GM23248 (cell line): ENCODE measurements around the gene DLG2.

ENCODE experiments used
- EZH2 ChIP-seq: fragments of 200-600 bp; sonication (generic); IDR thresholded peaks from 2 replicates; pipeline ENCODE4 v1.6.1; 2018; ENCODE audit warnings: antibody characterized with exemption, mild to moderate bottlenecking; ENCODE audit not compliant: insufficient read depth, poor library complexity, severe bottlenecking
- EZH2phosphoT487 ChIP-seq: fragments of 200-600 bp; sonication (generic); IDR thresholded peaks from 2 replicates; pipeline ENCODE4 v1.6.1; 2018; ENCODE audit warnings: antibody characterized with exemption, moderate library complexity, mild to moderate bottlenecking, low read depth; ENCODE audit not compliant: insufficient read depth

DNA sequence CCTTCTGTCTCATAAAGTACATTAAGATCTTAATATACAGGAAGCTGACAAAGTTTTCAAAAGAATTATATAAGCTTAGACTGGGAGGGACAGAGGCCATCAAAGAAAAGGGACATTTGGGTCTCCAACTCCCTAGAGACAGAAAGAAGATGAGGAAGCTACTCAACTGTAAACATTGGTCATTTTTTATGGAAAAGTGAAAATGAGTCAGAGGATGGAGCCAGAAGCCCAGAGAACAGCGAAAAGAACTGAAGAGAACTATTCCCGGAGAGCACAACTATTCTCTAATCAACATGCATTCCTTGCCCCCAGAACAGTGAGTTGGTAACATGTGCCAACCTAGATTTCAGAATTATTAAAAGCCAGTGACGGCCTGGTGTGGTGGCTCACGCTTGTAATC, 779.3 kb downstream of the DLG2 start:
- TF ChIP-seq EZH2 (no peak), EZH2phosphoT487 (no peak)
